NCI-H187 (cell line): ENCODE measurements around the gene GPC1.

ENCODE experiments used
- DNase-seq, 2 experiments: peaks; one replicate each; lab custom pipeline; 2025; lab: John Stamatoyannopoulos, UW

Gene GPC1

DNA sequence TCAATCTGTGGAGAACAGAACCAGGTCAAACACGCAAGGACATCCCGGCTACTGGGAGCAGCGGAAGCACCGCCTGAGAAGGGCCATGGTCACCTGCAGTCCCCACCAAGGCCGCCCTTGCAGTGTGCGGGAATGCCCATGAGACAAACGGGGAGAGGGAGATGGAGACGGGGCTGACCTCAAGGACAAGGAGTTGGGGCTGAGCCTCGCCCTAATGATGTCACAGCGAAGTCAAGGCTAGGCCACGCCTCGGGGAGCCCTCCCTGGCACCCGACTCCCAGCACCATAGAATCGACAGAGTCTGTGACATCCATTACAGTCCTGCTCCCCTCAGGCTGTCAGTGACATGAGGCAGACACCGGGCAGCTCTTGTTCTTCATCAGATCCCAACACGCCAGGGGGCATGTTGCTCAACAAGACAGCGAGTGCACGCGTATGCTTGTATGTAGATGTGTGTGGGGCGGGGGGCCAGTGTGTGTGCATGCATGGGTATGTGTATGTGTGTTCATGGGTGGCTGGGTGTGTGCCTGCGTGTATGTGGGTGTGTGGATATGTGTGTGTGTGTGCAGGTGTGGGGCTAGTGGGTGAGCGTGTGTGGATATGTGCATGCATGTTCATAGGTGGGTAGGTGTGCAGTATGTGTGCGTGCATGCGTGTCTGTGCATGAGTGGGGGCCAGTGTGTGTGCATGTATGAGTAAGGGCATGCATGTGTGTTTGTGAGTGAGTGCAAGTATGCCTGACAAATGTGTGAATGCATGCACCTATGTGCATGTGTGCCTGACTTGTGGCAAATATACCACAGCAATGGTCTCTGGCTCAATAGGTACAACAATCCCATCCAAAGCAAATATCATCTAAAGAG lies 65.3 kb downstream of the GPC1 start:
- DNase-seq = no peak

GRCh38 chr2:240501531-240501991 lies 66.1 kb downstream of the GPC1 start:
- no peak for DNase-seq

DNA sequence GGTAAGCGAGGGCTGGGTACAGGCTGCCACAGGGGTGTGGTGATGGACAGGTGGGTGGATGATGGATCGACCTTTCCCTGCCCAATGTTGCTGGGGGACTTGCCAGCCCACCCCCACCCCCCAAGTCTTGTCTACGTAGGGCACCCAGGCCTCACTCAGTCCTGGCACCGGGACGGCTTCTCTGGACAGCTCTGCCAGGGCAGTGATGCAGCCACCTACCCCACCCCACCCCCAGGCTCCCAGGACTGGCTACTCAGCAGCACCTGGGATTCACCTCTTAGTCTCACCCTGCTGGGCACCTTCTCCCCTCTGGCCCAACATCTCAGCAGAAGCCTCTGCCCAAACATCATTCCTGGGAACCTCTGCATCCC lies 66.6 kb downstream of the GPC1 start:
- DNase-seq = no peak

DNA sequence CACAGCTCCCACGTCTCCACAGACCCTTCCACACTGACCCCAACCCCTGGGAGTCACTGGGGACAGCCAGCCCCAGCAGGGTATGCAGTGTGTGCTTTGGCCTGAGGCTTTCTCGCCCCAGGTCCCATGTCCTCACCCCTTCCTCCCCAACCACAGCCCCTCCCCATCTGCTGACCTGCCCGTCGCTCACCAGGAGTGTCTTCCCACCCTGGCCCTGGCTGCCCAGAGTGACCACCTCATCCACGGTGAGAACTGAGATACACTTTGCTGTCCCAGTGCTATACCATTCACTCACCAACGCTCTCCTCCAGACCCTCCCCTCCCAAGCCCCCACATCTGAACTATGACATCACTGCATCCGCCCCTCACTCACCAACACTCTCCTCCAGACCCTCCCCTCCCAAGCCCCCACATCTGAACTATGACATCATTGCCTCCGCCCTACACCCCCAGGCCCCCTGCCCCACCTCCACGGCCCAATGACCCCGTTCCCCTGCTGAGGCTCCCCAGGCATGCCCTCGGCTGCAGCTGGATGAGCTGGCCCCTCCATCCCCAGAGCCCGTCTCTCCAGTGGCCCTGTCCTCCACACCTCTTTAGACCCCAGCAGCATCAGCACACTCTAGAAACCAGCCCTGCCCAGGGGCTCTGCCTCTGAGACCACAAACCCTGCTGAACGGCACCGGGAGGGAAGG lies 67.1 kb downstream of the GPC1 start:
- DNase-seq = no peak

- no peak for DNase-seq
Measured at GRCh38 chr2:240503375-240503774, 67.9 kb downstream of the GPC1 start.

GRCh38 chr2:240503848-240504247 lies 68.4 kb downstream of the GPC1 start:
- no peak for DNase-seq

GRCh38 chr2:240505910-240506309 lies 70.4 kb downstream of the GPC1 start:
- no peak for DNase-seq

GRCh38 chr2:240506406-240507059 lies 71.1 kb downstream of the GPC1 start:
- no peak for DNase-seq

GRCh38 chr2:240507060-240507777 lies 71.8 kb downstream of the GPC1 start:
- no peak for DNase-seq

GRCh38 chr2:240507778-240508251 lies 72.4 kb downstream of the GPC1 start:
- no peak for DNase-seq

DNA sequence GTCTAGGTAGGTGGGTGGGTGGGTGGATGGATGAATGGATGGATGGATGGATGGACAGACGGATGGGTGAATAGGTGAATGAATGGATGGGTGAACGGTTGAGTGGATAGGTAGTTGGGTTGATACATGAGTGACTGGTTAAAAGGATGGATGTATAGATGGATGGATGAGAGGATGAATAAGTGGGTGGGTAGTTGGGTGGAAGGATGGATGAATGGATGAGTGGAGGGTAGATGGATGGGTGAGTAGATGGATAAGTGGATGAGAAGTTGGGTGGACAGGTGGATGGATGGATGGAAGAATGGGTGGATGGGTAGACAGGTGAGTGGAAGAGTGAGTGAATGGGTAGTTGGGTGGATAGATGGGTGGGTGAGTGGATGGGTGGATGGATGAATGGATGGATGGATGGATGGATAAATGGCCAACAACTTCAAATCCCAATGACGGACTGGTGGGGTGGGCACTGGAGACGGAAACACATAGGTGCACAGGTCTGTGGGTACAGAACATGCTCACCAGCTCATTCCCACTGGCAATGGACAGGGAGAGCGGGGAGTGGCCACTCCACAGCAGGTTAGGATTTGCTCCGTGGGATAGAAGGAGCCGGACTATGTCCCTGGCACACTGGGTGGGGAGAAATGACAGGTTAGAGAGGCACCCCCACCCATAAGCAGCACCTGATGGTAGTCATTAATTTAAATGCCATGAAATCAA lies 73.5 kb downstream of the GPC1 start:
- no peak for DNase-seq

DNA sequence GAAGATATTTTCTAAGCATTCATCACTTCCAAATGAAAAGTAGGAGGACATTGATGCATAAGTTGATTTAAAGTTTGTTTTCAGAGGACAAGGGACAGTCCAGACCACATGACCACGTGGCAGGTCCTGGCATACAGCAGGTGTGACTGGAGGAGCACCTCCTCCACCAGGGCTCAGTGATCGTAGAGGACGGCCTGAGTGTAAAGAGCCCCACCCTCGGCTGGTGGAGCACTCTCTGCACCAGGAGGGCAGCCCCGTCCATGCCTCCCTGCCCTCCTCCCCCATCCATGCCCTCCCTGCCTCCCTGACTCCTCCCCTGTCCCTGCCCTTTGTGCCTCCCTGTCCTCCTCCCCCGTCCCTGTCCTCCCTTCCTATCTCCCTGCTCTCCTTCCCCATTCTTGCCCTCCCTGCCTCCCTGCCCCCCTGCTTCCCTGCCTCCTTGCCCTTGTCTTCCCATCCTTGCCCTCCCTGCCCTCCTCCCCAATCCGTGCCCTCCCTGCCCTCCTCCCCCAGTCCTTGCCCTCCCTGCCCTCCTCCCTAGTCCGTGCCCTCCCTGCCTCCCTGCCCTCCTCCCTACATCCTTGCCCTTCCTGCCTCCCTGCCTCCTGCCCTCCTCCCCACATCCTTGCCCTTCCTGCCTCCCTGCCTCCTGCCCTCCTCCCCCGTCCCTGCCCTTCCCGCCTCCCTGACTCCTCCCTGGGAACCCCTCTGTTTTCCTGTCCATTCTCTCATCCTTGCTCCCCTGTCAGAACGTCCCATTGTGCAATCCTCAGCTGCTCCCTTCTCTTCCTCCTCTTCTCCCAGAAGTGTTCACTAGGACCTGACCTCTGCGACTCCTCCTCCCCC lies 74.4 kb downstream of the GPC1 start:
- DNase-seq = no peak

DNA sequence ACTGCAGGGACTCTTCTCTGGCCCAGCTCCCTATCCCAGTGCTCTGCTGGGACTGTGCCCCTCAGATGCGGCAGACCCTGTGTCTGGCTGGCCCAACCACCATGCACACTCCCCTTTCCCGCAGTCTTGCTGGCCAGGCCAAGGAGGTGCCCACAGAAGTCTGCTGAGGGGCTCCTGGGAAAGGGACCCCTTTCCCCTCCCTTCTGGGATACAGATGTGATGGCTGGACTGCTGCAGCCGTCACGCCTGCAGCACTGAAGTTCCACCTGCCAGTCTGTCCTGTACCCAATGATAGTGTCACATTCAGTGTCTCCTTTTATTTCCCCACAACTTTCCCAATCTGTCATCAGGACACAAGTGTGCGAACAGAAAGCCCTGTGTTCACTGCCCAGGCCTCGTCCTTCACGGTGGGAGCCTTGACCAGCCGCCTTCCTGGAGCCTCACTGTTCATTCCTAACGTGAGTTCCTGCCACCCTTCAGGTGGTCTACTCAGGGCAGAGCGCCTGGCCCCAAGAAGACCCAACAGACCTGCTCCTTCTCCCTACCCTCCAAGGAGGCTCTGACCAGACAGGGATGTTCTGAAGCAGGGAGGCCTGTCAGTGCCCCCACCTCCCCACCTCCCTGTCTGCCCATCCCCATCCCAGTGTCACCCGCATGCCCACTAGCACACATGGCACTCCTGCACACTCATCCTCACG lies 75.2 kb downstream of the GPC1 start:
- DNase-seq = no peak

- DNase-seq = no peak
Measured at GRCh38 chr2:240511351-240512108, 76.1 kb downstream of the GPC1 start.

GRCh38 chr2:240512109-240512485 lies 76.6 kb downstream of the GPC1 start:
- DNase-seq = no peak

- no peak for DNase-seq
Measured at GRCh38 chr2:240512666-240513535, 77.4 kb downstream of the GPC1 start.

DNA sequence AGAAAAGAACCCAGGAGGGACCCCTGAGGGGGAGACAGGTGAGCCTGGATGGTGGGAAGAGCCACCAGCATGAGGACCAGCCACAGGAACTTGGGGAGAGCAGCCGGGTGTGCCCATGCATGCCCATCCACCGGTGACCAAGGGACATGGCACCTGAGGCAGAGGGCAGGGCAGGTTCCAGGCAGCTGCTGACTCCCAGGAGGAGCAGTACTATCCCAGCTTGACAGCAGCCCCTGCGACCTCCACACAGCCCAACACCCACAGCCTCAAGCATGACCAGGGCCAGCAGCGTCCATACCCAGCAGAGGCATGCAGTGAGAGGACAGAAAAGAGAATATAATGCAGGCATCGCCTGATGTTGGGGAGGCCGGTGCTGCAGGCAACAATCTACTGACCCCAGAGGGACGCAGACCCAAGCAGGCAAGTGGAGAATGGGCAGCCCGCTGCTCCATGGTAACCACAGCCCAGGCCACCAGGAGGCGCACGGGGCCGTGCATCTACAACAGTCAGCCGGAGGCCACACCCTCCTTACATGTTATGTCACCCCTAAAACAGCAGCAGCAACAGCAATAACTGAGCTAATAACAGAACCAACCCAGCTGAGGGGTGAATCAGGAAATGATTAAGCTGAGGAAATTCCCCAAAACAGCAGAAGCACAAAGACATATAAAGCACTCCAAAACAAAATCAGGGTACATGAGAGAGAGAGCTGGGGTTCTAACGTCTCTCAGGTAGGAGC lies 78.3 kb downstream of the GPC1 start:
- DNase-seq = no peak
